Prostate gland (tissue), 2 donors: ENCODE results near the gene WDFY4.

Experiments used
- CTCF ChIP-seq, 4 experiments: fragments of 200-600 bp in 2 of 4; fragments of 450-650 bp in 2 of 4; sonication (generic) in 2 of 4; IDR thresholded peaks; 1 replicate in 3 of 4; 2 replicates in 1 of 4; pipeline ENCODE4 v1.5.1; 2016 to 2019; ENCODE audit warnings: antibody characterized with exemption in 4 of 4, mild to moderate bottlenecking in 2 of 4, moderate library complexity in 2 of 4
- POLR2A ChIP-seq: fragments of 450-650 bp; IDR thresholded peaks from one replicate; pipeline ENCODE4 v1.6.1; 2016; ENCODE audit warnings: antibody characterized with exemption, mild to moderate bottlenecking
- POLR2AphosphoS5 ChIP-seq: sonication (generic); formaldehyde crosslinking; IDR thresholded peaks from one replicate; pipeline ENCODE4 v1.6.1; 2017; ENCODE audit warnings: antibody characterized with exemption

- TF ChIP-seq POLR2AphosphoS5 (no peak), CTCF (IDR thresholded peaks at IDR 0.05) (no peak), POLR2A (no peak)
These were observed 215.7 kb downstream of the WDFY4 start for GRCh38 chr10:48900371-48900801.
